A673 (cell line): Measurements from ENCODE around the gene FCN1. TPM values are rescaled to one million over a fixed set of nuclear protein-coding genes. Genes with fewer than 3 reads are reported as not detected.

Experiments used
- BruUV-seq: library from RNA; stranded (reverse); fragments of 400-500 nt; replicated peaks from 2 replicates; lab custom pipeline; 2021; lab: Mats Ljungman, UMichigan
- CTCF ChIA-PET: fragments of 300-600 bp; sonication (Branson Sonifier 250); formaldehyde crosslinking; loops from one replicate; lab custom pipeline; 2022; ENCODE audit warnings: antibody characterized with exemption; lab: Charles Lee
- POLR2A ChIA-PET: fragments of 300-600 bp; sonication (Branson Sonifier 250); formaldehyde crosslinking; loops from one replicate; lab custom pipeline; 2022; ENCODE audit warnings: antibody characterized with exemption; ENCODE audit not compliant: low non-redundant PET; lab: Charles Lee
- DNase-seq: peaks from one replicate; pipeline ENCODE4 v3.0.0-alpha.2; 2015; ENCODE audit warnings: low spot score
- H3K27ac ChIP-seq: fragments of 200-600 bp; sonication (generic); 2 replicates; pipeline ENCODE4 v1.5.1; 2016; ENCODE audit warnings: mixed run types, low read depth, mild to moderate bottlenecking, mixed read lengths, antibody characterized with exemption, low read length; ENCODE audit not compliant: poor library complexity, severe bottlenecking
- H3K27me3 ChIP-seq: fragments of 200-600 bp; sonication (generic); replicated peaks from 2 replicates; pipeline ENCODE4 v1.6.1; 2017; ENCODE audit warnings: mixed run types, low read depth, mild to moderate bottlenecking, mixed read lengths, antibody characterized with exemption, low read length; ENCODE audit not compliant: insufficient read depth, poor library complexity
- H3K36me3 ChIP-seq: fragments of 200-600 bp; sonication (generic); 2 replicates; pipeline ENCODE4 v1.6.1; 2016; ENCODE audit warnings: mixed run types, mild to moderate bottlenecking, mixed read lengths, antibody characterized with exemption, low read length; ENCODE audit not compliant: insufficient read depth, poor library complexity, severe bottlenecking
- H3K4me1 ChIP-seq: fragments of 200-600 bp; sonication (generic); 2 replicates; pipeline ENCODE4 v1.6.1; 2017; ENCODE audit warnings: mixed run types, mild to moderate bottlenecking, mixed read lengths, antibody characterized with exemption, low read length; ENCODE audit not compliant: insufficient read depth, poor library complexity, severe bottlenecking
- H3K4me3 ChIP-seq: fragments of 200-600 bp; sonication (generic); 2 replicates; pipeline ENCODE4 v1.5.1; 2016; ENCODE audit warnings: low read depth, mixed run types, mild to moderate bottlenecking, mixed read lengths, low read length; ENCODE audit not compliant: poor library complexity, severe bottlenecking
- H3K9me3 ChIP-seq: fragments of 200-600 bp; sonication (generic); 2 replicates; pipeline ENCODE4 v1.6.1; 2016; ENCODE audit warnings: mixed run types, low read depth, mild to moderate bottlenecking, mixed read lengths, antibody characterized with exemption, low read length; ENCODE audit not compliant: poor library complexity, severe bottlenecking
- CTCF ChIP-seq: fragments of 300-800, 200-600 bp; sonication (generic); conservative IDR thresholded peaks from 2 replicates; pipeline ENCODE4 v1.5.1; 2017; ENCODE audit warnings: low read depth, mild to moderate bottlenecking, antibody characterized with exemption, low read length, moderate library complexity, mixed read lengths
- EZH2 ChIP-seq: fragments of 200-600 bp; sonication (generic); IDR thresholded peaks from 2 replicates; pipeline ENCODE4 v1.6.1; 2017; ENCODE audit warnings: borderline replicate concordance, low read depth, mild to moderate bottlenecking, mixed read lengths, antibody characterized with exemption, low read length; ENCODE audit not compliant: poor library complexity, severe bottlenecking
- intact Hi-C: fragments of 100-400 bp; cut with micrococcal nuclease; formaldehyde crosslinking; loops from one replicate; pipeline ENCODE4 v1.10.0; 2022; ENCODE audit not compliant: unreplicated experiment
- total RNA-seq: library from RNA; stranded (reverse); gene quantifications from 2 replicates; pipeline ENCODE4 v1.2.3, GENCODE V29; 2021

Gene FCN1
- total RNA-seq, 1 experiment from 2014 or later = not detected

DNA sequence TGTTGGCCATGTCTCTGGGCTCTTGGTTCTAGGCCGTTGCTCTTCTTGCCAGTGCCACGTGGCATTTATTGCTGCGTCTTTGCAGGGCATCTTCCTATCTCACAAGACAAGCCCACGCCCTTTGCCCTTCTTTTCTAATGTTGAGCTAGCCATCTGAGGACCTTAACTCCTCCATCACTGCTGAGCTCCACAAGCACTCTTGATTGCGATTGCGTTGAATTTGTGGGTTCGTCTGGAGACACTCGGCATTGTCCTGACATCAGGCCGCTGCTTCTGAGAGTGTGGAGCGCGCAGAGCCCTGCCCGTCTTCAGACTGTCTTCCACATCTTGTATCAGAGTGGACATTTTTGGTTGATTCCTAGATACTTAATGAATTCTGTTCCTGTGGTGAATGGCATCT is 14.5 kb upstream of the FCN1 start:
- intact Hi-C loops = no loop called here
- H3K4me3 ChIP-seq = no peak overlapping the region
- no TSS peak for BruUV-seq
- no peak overlapping the region for H3K27ac ChIP-seq
- H3K9me3 ChIP-seq = no peaks in the 10 kb centered on the region
- CTCF ChIA-PET = no interaction called here
- H3K36me3 ChIP-seq = no peaks in the 10 kb centered on the region
- peaks cover 12% of the 10 kb centered on the region for H3K4me1 ChIP-seq
- no peaks in the 10 kb centered on the region for H3K27me3 ChIP-seq
- POLR2A ChIA-PET = no interaction called here
- no peak for DNase-seq
- TF ChIP-seq EZH2 = no peak

DNA sequence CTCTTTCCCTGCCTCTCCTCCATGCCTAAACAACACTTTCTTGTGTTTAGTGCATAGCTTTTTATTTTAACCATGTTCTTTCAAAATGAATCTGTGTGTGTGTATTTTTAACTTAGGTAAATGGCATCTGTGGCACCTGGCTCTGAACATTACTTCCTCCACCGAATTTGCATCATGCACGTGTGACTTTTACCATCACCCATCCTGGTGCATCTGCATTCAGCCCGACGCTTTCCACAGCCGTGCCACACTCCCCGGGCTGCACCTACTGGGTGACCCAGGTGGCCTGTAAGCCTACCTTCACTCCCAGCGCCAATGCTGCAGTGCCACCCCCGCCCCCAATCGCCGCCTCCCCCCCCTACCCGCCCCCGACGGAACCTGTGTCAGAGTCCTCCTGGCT is 12.7 kb upstream of the FCN1 start:
- H3K4me3 ChIP-seq = no peak overlapping the region
- no peak overlapping the region for H3K27ac ChIP-seq
- no peaks in the 10 kb centered on the region for H3K27me3 ChIP-seq
- no peaks in the 10 kb centered on the region for H3K9me3 ChIP-seq
- DNase-seq = no peak
- intact Hi-C loops = no loop called here
- BruUV-seq = no TSS peak
- H3K36me3 ChIP-seq = no peaks in the 10 kb centered on the region
- peaks cover 8% of the 10 kb centered on the region for H3K4me1 ChIP-seq
- TF ChIP-seq CTCF = no peak
- no peak for TF ChIP-seq EZH2
- ChIA-PET CTCF (no interaction called here), POLR2A (no interaction called here)

DNA sequence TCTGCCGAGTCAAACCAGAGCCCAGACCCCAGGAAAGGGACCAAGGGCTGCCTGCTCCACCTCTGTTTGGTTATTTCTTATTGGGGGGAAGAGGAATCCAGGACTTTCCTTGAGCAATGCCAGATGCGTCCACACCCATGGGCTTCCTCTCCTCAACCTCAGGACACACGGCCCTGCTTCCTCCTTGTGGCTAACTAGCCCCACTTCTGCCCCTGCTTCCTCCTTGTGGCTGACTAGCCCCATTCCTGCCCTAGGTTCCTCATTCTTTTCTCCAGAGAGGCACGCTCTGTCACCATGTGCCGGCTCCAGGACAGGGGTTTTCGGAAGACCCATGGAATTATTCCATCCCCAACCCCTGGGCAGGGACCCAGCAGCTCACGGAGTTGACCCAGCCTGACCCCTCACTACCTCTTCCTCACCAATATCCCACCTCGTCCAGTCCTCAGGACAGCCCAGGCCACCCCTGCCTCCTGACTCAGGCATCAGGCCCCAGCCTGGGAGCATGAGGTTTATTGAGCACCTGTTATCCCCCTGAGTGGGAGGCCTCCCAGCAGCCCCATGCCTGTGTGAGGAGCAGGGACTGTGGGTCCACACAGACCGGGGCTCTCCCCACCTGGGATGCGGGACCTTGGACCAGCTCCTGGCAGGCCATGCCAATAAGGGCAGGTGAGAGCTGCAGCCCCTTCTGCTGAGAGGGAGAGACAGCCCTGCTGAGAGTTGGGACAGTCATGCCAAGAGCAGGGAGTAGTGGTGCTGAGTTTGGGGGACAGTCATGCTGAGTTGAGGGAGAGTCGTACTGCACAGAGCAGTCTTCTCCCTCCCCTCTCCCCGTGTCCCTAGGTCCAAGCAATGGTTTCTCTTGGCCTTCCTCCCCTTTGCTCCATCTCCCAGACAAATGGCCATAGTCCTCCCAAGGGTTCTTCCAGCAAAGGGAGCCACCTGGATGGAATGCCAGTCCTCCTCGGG is 11.8 kb upstream of the FCN1 start:
- DNase-seq = no peak
- H3K4me3 ChIP-seq = no peak overlapping the region
- H3K27ac ChIP-seq = no peak overlapping the region
- no peaks in the 10 kb centered on the region for H3K4me1 ChIP-seq
- intact Hi-C loops = no loop called here
- CTCF ChIA-PET = no interaction called here
- TF ChIP-seq CTCF = no peak
- TF ChIP-seq EZH2 = no peak
- H3K36me3 ChIP-seq = no peaks in the 10 kb centered on the region
- BruUV-seq = no TSS peak
- H3K9me3 ChIP-seq = no peaks in the 10 kb centered on the region
- POLR2A ChIA-PET = no interaction called here
- no peaks in the 10 kb centered on the region for H3K27me3 ChIP-seq
